Activated B cell treated with CpG ODN at 0.5 μM for 24 hours (primary cell): ENCODE measurements around the gene TNFRSF1A. TPM values are rescaled to one million over a fixed set of nuclear protein-coding genes. Genes with fewer than 3 reads are reported as not detected.

Experiments used
- ATAC-seq: fragments of 200-7000 bp; cut with Tn5 transposase; one replicate; pipeline ENCODE4 v1.10.0; 2021; ENCODE audit warnings: low read depth, mild to moderate bottlenecking, moderate library complexity
- CTCF ChIA-PET: fragments of 350-600 bp; sonication (Branson Sonifier 250); formaldehyde crosslinking; loops from one replicate; lab custom pipeline; 2021; ENCODE audit warnings: antibody characterized with exemption; lab: Charles Lee
- POLR2A ChIA-PET: fragments of 350-600 bp; sonication (Branson Sonifier 250); formaldehyde crosslinking; loops from one replicate; lab custom pipeline; 2021; ENCODE audit warnings: antibody characterized with exemption; lab: Charles Lee
- DNase-seq: peaks from one replicate; pipeline ENCODE4 v3.0.0; 2022
- H3K27ac Mint-ChIP-seq: one replicate; pipeline ENCODE4 v1.8.0; 2020; ENCODE audit warnings: mixed read lengths
- H3K27me3 Mint-ChIP-seq: one replicate; pipeline ENCODE4 v1.8.0; 2021; ENCODE audit warnings: mixed read lengths
- H3K36me3 Mint-ChIP-seq: one replicate; pipeline ENCODE4 v1.8.0; 2021; ENCODE audit warnings: low read depth, mixed read lengths
- H3K4me1 Mint-ChIP-seq: one replicate; pipeline ENCODE4 v1.8.0; 2021; ENCODE audit warnings: mixed read lengths
- H3K4me3 Mint-ChIP-seq: one replicate; pipeline ENCODE4 v1.8.0; 2020; ENCODE audit warnings: mild to moderate bottlenecking, mixed read lengths
- H3K9me3 Mint-ChIP-seq: one replicate; pipeline ENCODE4 v1.8.0; 2020; ENCODE audit warnings: mixed read lengths
- CTCF ChIP-seq: fragments of 200-600 bp; IDR thresholded peaks from one replicate; pipeline ENCODE4 v1.8.0; 2022; ENCODE audit warnings: antibody characterized with exemption, mild to moderate bottlenecking
- intact Hi-C: fragments of 100-400 bp; cut with micrococcal nuclease; formaldehyde crosslinking; loops from one replicate; pipeline ENCODE4 v1.15.1; 2024
- total RNA-seq: library from RNA; stranded (reverse); gene quantifications from 2 replicates; pipeline ENCODE4 v1.2.3, GENCODE V29; 2022

The TNFRSF1A gene
- 0.37 TPM in 1 of 2 replicates, not detected in the other for total RNA-seq

DNA sequence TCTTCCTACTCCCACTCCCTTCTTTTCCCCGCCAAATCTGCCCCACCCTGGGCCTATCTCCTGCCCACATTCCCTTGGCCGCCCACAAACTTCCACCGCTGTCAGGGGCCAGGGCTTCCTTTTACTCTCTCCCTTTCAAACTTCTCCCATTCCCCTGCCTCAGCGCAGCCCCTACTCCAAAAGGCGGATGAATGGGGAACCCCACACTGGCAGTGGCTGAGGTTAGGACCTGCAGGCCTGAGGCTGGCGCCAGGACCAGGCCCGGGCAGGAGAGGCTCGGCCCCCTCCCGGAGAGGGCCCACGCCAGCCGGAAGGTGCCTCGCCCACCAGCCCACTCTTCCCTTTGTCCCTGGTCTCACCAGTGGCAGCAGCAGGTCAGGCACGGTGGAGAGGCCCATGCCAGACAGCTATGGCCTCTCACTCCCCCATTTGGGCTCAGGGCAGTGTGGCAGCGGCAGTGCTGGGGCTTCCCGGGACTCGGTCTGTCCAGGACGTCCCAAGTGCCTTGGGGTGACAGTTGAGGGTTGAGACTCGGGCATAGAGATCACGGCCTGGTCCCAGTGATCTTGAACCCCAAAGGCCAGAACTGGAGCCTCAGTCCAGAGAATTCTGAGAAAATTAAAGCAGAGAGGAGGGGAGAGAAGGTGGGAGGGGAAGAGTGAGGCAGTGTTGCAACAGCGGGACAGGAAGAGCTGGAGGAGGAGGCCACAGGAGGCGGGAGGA lies at the start of gene TNFRSF1A:
TSS of gene TNFRSF1A (minus strand) at position 660 of the 723 bp plus-strand sequence. CDS start at position 398, 262 bp downstream.
- H3K27ac Mint-ChIP-seq, result peak within 1 kb of the TSS; percentile 51
- no peak for TF ChIP-seq CTCF
- no peak for DNase-seq
- H3K36me3 Mint-ChIP-seq, result no peaks in the 10 kb centered on the region
- H3K27me3 Mint-ChIP-seq, result peaks cover 43% of the 10 kb centered on the region
- H3K4me1 Mint-ChIP-seq, result peaks cover 15% of the 10 kb centered on the region
- no peak for ATAC-seq
- CTCF ChIA-PET, result no interaction called here
- H3K9me3 Mint-ChIP-seq, result no peaks in the 10 kb centered on the region
- intact Hi-C loops, result loop anchor here (5.0 kb wide), 1 partner anchor 36 kb away; the partner anchor contains the start of gene SCNN1A
- H3K4me3 Mint-ChIP-seq, result no peak within 1 kb of the TSS
- POLR2A ChIA-PET, result no interaction called here

DNA sequence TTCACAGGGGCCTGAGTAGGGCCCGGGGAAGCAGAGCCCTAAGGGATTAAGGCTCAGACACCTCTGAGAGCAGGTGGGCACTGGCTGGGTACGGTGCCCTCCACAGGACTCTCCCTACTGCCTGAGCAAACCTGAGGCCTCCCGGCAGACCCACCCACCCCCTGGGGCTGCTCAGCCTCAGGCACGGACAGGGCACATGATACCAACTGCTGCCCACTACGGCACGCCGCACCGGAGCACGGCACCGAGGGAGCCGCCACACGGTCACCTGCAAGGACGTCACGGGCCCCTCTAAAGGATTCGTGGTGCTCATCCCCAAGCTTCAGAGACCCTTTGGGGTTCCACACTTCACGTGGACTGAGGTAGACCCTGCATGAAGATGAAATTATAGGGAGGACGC lies 49.1 kb upstream of the TNFRSF1A start:
- Mint-ChIP-seq H3K36me3 (no peaks in the 10 kb centered on the region), H3K4me1 (no peaks in the 10 kb centered on the region), H3K27ac (no peak overlapping the region), H3K4me3 (no peak overlapping the region), H3K27me3 (peaks cover 22% of the 10 kb centered on the region), H3K9me3 (no peaks in the 10 kb centered on the region)
- intact Hi-C loops, result no loop called here
- no peak for TF ChIP-seq CTCF
- ATAC-seq (no peak), DNase-seq (no peak)
- POLR2A ChIA-PET, result no interaction called here
- CTCF ChIA-PET, result no interaction called here

DNA sequence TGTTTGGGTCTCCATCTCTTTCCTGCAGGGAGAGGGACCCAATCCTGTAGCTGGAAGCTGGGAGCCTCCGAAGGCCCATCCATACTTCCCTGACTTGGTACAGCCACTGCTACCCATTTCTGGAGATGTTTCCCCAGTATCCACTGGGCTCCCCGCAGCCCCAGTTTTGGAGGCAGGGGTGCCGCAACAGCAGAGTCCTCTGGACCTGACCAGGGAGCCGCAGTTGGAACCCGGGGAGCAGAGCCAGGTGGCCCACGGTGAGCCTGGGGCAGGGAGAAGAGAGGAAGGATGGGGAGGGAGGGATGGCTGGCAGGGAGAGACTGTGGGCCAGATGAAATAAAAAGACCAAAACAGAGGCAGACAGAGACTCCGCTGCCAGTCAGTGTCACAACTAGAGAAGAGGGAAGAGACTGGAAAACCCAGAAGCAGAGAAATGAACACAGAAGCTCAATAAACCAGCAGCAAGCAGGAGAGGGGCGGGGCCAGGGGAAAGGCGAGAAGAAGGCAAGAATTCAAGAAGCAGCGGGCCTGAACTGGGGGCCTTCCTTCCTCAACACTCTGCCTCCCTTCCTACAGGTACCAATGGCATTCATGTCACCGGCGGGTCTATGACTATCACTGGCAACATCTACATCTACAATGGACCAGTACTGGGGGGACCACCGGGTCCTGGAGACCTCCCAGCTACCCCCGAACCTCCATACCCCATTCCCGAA lies 48.4 kb upstream of the TNFRSF1A start:
- POLR2A ChIA-PET, result no interaction called here

GRCh38 chr12:6387541-6387940 lies 45.7 kb upstream of the TNFRSF1A start:
- DNase-seq (no peak), ATAC-seq (no peak)
- H3K27me3 Mint-ChIP-seq, result peaks cover 33% of the 10 kb centered on the region
- no peak overlapping the region for H3K27ac Mint-ChIP-seq
- H3K4me3 Mint-ChIP-seq, result no peak overlapping the region
- peaks cover 8% of the 10 kb centered on the region for H3K4me1 Mint-ChIP-seq
- H3K36me3 Mint-ChIP-seq, result no peaks in the 10 kb centered on the region
- no peak for TF ChIP-seq CTCF
- ChIA-PET POLR2A (no interaction called here), CTCF (no interaction called here)
- intact Hi-C loops, result no loop called here
- H3K9me3 Mint-ChIP-seq, result no peaks in the 10 kb centered on the region

More for the DNA sequence above, 48.4 kb upstream of the TNFRSF1A start:
- Mint-ChIP-seq H3K9me3 (no peaks in the 10 kb centered on the region), H3K27ac (no peak overlapping the region), H3K36me3 (no peaks in the 10 kb centered on the region), H3K4me1 (no peaks in the 10 kb centered on the region), H3K27me3 (peaks cover 18% of the 10 kb centered on the region), H3K4me3 (no peak overlapping the region)
- ATAC-seq (no peak), DNase-seq (no peak)
- TF ChIP-seq CTCF, result no peak
- intact Hi-C loops, result no loop called here
- CTCF ChIA-PET, result no interaction called here

GRCh38 chr12:6386491-6386890 lies 44.6 kb upstream of the TNFRSF1A start:
- ChIA-PET CTCF (no interaction called here), POLR2A (no interaction called here)
- H3K4me3 Mint-ChIP-seq, result no peak overlapping the region
- peaks cover 8% of the 10 kb centered on the region for H3K4me1 Mint-ChIP-seq
- intact Hi-C loops, result no loop called here
- no peak overlapping the region for H3K27ac Mint-ChIP-seq
- no peak for TF ChIP-seq CTCF
- no peaks in the 10 kb centered on the region for H3K36me3 Mint-ChIP-seq
- ATAC-seq (no peak), DNase-seq (no peak)
- H3K9me3 Mint-ChIP-seq, result no peaks in the 10 kb centered on the region
- H3K27me3 Mint-ChIP-seq, result peaks cover 41% of the 10 kb centered on the region
